ENCODE results near the gene PPP2R3B. TPM values are rescaled to one million over a fixed set of nuclear protein-coding genes. Genes with fewer than 3 reads are reported as not detected.

The PPP2R3B gene
- total RNA-seq, 2 donors from 2014 or later: 6.8 to 14.5 TPM

DNA sequence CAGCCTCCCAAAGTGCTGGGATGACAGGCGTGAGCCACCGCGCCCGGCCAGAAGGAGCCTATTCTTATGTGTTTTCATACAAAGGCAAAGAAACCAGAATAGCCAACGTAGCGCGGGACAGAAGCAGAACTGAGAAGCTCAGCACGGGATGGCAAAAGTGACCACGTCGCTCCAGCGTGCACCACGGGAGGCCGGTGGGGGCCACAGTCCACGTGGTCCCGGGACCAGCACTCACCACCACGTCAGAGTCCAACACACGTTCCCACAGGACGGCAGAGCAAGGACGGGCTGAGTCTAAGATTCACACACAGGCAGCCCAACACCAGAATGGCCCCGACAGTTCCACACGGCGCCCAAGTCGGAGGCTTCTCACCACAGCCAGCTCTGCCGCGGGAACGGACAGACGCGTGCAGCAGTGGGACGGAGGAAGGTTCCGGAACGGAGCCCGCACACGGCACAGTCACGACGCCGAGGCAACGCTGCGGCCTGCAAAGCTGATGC lies 49.3 kb downstream of the PPP2R3B start:
- DNase-seq (ENCODE audit: low spot score) (no peak), ATAC-seq (ENCODE audit: insufficient number of reproducible peaks, low FRiP score, low read depth) (no peak)
- no peaks in the 10 kb centered on the region for H3K4me1 ChIP-seq (ENCODE audit: control insufficient read depth in 1 of 2, low read depth in 2 of 2)
- no peak overlapping the region for H3K4me3 ChIP-seq
- H3K27ac ChIP-seq: no peak overlapping the region
- no peaks in the 10 kb centered on the region for H3K27me3 ChIP-seq (replicated peaks; ENCODE audit: insufficient read depth)
- H3K36me3 ChIP-seq: no peaks in the 10 kb centered on the region
- TF ChIP-seq, protein P1, sequence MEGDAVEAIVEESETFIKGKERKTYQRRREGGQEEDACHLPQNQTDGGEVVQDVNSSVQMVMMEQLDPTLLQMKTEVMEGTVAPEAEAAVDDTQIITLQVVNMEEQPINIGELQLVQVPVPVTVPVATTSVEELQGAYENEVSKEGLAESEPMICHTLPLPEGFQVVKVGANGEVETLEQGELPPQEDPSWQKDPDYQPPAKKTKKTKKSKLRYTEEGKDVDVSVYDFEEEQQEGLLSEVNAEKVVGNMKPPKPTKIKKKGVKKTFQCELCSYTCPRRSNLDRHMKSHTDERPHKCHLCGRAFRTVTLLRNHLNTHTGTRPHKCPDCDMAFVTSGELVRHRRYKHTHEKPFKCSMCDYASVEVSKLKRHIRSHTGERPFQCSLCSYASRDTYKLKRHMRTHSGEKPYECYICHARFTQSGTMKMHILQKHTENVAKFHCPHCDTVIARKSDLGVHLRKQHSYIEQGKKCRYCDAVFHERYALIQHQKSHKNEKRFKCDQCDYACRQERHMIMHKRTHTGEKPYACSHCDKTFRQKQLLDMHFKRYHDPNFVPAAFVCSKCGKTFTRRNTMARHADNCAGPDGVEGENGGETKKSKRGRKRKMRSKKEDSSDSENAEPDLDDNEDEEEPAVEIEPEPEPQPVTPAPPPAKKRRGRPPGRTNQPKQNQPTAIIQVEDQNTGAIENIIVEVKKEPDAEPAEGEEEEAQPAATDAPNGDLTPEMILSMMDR (IDR thresholded peaks at IDR 0.05): no peak
- no peaks in the 10 kb centered on the region for H3K9me3 ChIP-seq

DNA sequence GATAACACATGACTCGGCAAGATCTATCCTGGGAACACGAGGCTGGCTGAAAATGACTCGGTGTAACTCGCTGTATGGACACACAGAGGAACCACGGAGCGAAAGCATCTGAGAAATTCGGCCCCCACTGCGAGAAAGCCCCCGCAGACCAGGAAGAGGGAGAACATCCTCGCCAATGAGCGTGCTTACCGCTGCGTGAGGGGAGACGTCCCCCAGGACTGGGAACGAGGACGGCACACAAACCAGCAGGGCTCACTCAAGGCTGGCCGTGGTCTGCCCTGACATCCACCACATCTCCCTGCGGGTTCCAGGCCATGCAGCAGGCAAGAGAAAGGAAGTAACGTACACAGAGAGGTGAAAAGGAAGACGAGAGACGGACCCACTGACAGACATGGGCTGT lies 50.5 kb downstream of the PPP2R3B start:
- Histone ChIP-seq H3K9me3 (no peaks in the 10 kb centered on the region), H3K4me1 (ENCODE audit: control insufficient read depth in 1 of 2, low read depth in 2 of 2) (peaks cover 3 to 6% of the 10 kb centered on the region in 2 donors), H3K4me3 (no peak overlapping the region), H3K27ac (no peak overlapping the region), H3K27me3 (replicated peaks; ENCODE audit: insufficient read depth) (no peaks in the 10 kb centered on the region), H3K36me3 (no peaks in the 10 kb centered on the region)
- DNase-seq (ENCODE audit: low spot score) (no peak), ATAC-seq (ENCODE audit: insufficient number of reproducible peaks, low FRiP score, low read depth) (no peak)
- TF ChIP-seq, protein P1 (IDR thresholded peaks at IDR 0.05): no peak

DNA sequence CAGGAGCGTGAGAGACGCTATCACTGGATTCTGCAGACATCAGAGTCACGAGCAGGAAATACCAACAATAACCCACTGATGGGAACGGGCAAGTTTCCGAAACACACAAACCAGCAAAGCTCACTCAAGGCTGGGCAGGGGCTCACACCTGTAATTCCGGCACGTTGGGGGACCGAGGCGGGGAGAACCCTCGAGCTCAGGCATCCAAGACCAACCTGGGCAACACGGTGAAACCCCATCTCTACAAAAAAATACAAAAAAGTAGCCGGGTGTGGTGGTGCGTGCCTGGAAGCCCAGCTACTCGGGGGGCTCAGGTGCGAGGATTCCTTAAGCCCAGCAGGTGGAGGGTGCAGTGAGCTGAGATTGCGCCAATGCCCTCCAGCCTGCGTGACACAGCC lies 51.0 kb downstream of the PPP2R3B start:
- DNase-seq (ENCODE audit: low spot score) (no peak), ATAC-seq (ENCODE audit: insufficient number of reproducible peaks, low FRiP score, low read depth) (no peak)
- Histone ChIP-seq H3K4me1 (ENCODE audit: control insufficient read depth in 1 of 2, low read depth in 2 of 2) (peaks cover 4 to 11% of the 10 kb centered on the region in 2 donors), H3K36me3 (no peaks in the 10 kb centered on the region), H3K4me3 (no peak overlapping the region), H3K9me3 (no peaks in the 10 kb centered on the region), H3K27me3 (replicated peaks; ENCODE audit: insufficient read depth) (no peaks in the 10 kb centered on the region), H3K27ac (no peak overlapping the region)
- TF ChIP-seq, protein P1 (IDR thresholded peaks at IDR 0.05): no peak

GRCh38 chrX:334971-335757 lies 51.5 kb downstream of the PPP2R3B start:
- Histone ChIP-seq H3K27me3 (replicated peaks; ENCODE audit: insufficient read depth) (no peaks in the 10 kb centered on the region), H3K4me1 (ENCODE audit: control insufficient read depth in 1 of 2, low read depth in 2 of 2) (peaks cover 4 to 11% of the 10 kb centered on the region in 2 donors), H3K4me3 (no peak overlapping the region), H3K36me3 (no peaks in the 10 kb centered on the region), H3K27ac (no peak overlapping the region), H3K9me3 (no peaks in the 10 kb centered on the region)
- DNase-seq (ENCODE audit: low spot score): no peak
- no peak for ATAC-seq (ENCODE audit: insufficient number of reproducible peaks, low FRiP score, low read depth)
- TF ChIP-seq, protein P1 (IDR thresholded peaks at IDR 0.05): no peak

DNA sequence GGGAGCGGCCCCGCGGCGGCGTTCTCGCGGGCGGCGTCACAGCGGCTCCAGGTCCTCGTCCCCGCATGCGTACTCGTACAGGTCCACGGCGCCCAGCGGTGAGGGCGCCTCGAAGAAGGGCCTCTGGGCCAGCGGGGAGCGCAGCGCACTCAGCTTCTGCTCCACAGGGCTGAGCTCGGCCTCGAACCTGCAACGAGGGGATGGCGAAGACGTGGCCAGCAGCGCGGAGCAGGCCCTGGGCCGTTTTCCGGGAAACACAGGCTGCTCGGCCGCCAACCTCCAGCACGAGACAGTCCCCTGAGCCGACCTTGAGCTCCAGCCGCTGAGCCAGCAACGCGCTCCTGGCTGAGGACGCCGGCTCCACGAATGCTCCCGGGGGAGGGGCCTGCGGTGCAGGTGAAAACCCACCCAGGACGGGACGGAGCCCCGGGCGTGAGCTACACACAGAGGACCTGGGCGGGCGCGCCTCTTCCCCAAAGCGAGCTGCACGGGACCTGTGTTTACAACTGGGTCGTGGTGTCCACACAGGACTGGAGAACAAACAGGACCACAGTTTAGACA lies 52.3 kb downstream of the PPP2R3B start:
- DNase-seq (ENCODE audit: low spot score) (no peak), ATAC-seq (ENCODE audit: insufficient number of reproducible peaks, low FRiP score, low read depth) (no peak)
- H3K36me3 ChIP-seq: no peaks in the 10 kb centered on the region

More for the DNA sequence above, 52.3 kb downstream of the PPP2R3B start:
- Histone ChIP-seq H3K4me3 (no peak overlapping the region), H3K9me3 (no peaks in the 10 kb centered on the region), H3K27me3 (replicated peaks; ENCODE audit: insufficient read depth) (no peaks in the 10 kb centered on the region), H3K27ac (no peak overlapping the region), H3K4me1 (ENCODE audit: control insufficient read depth in 1 of 2, low read depth in 2 of 2) (peaks cover 4 to 11% of the 10 kb centered on the region in 2 donors)
- TF ChIP-seq, protein P1 (IDR thresholded peaks at IDR 0.05): no peak

All from thoracic aorta (tissue), 2 donors.